Calu3 (cell line): ENCODE results near the gene SLC9A1. TPM values are rescaled to one million over a fixed set of nuclear protein-coding genes. Genes with fewer than 3 reads are reported as not detected.
A peak's percentile ranks its signal among the peaks of the same experiment; 100 is the strongest.

Experiments
- BruUV-seq: library from RNA; stranded (reverse); fragments of 400-500 nt; replicated peaks from 2 replicates; lab custom pipeline; 2021; lab: Mats Ljungman, UMichigan
- CTCF ChIA-PET: fragments of 300-600 bp; sonication (Branson Sonifier 250); formaldehyde crosslinking; loops from one replicate; lab custom pipeline; 2022; ENCODE audit warnings: antibody characterized with exemption; lab: Charles Lee
- DNase-seq: peaks from one replicate; pipeline ENCODE4 v3.0.0; 2022
- H3K27ac Mint-ChIP-seq: one replicate; pipeline ENCODE4 v1.8.0; 2022; ENCODE audit warnings: mixed read lengths; ENCODE audit not compliant: unreplicated experiment
- H3K27me3 Mint-ChIP-seq: one replicate; pipeline ENCODE4 v1.8.0; 2022; ENCODE audit warnings: mixed read lengths; ENCODE audit not compliant: unreplicated experiment
- H3K36me3 Mint-ChIP-seq: one replicate; pipeline ENCODE4 v1.8.0; 2022; ENCODE audit warnings: mild to moderate bottlenecking, moderate library complexity, mixed read lengths; ENCODE audit not compliant: insufficient read depth, unreplicated experiment
- H3K4me1 Mint-ChIP-seq: one replicate; pipeline ENCODE4 v1.8.0; 2022; ENCODE audit warnings: mild to moderate bottlenecking, low read depth, mixed read lengths; ENCODE audit not compliant: unreplicated experiment
- H3K4me3 Mint-ChIP-seq: one replicate; pipeline ENCODE4 v1.8.0; 2022; ENCODE audit warnings: mild to moderate bottlenecking, low read depth, moderate library complexity, mixed read lengths; ENCODE audit not compliant: unreplicated experiment
- H3K9me3 Mint-ChIP-seq: one replicate; pipeline ENCODE4 v1.8.0; 2022; ENCODE audit warnings: low read depth, mixed read lengths; ENCODE audit not compliant: unreplicated experiment
- intact Hi-C: fragments of 100-400 bp; cut with micrococcal nuclease; formaldehyde crosslinking; loops from one replicate; pipeline ENCODE4 v1.10.0; 2022; ENCODE audit not compliant: unreplicated experiment
- total RNA-seq: library from RNA; stranded (reverse); gene quantifications from 2 replicates; pipeline ENCODE4 v1.2.3, GENCODE V29; 2022
- TF ChIP-seq, protein P1 (sequence below): fragments of 200-600 bp; IDR thresholded peaks from one replicate; pipeline ENCODE4 v1.8.0; 2022; ENCODE audit warnings: antibody characterized with exemption; ENCODE audit not compliant: unreplicated experiment

SLC9A1 gene
- total RNA-seq, 1 experiment from 2014 or later = 17.4 TPM

DNA sequence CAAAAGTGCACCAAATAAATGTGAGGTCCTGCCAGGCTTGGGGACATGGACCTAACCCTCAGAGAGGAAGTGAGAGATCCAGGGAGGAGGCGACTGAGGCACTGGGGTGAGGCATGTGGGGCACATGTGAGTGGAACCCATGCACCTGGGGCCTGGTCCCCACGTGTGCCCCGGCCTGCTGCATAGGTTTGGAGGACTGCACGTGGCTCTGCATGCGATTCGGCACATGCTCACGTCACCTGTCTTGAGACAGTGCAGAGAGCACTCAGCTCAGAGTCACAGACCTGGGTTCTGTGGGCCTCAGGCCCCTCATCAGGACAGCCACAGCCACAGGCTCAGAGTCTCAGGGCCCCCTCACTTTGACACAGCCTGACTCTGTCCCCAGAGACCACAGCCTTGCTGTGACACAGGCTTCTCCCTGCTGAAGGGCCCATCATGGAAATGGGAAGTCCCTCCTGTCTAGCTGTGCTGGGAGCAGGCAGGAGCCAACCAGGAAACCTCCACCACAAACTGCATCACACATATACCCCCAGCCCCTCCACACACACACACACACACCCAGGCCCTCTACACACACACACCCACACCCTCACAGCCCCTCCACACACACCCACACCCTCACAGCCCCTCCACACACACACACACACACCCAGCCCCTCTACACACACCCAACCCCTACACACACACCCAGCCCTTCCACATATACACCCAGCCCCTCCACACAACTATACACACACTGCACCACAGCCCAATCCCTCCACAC is 48.2 kb downstream of the SLC9A1 start:
- Mint-ChIP-seq H3K9me3 (no peaks in the 10 kb centered on the region), H3K4me3 (no peak overlapping the region), H3K36me3 (peaks cover 7% of the 10 kb centered on the region), H3K4me1 (no peaks in the 10 kb centered on the region), H3K27ac (peak overlapping the region; percentile 52), H3K27me3 (no peaks in the 10 kb centered on the region)
- TF ChIP-seq, protein P1, sequence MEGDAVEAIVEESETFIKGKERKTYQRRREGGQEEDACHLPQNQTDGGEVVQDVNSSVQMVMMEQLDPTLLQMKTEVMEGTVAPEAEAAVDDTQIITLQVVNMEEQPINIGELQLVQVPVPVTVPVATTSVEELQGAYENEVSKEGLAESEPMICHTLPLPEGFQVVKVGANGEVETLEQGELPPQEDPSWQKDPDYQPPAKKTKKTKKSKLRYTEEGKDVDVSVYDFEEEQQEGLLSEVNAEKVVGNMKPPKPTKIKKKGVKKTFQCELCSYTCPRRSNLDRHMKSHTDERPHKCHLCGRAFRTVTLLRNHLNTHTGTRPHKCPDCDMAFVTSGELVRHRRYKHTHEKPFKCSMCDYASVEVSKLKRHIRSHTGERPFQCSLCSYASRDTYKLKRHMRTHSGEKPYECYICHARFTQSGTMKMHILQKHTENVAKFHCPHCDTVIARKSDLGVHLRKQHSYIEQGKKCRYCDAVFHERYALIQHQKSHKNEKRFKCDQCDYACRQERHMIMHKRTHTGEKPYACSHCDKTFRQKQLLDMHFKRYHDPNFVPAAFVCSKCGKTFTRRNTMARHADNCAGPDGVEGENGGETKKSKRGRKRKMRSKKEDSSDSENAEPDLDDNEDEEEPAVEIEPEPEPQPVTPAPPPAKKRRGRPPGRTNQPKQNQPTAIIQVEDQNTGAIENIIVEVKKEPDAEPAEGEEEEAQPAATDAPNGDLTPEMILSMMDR = no peak
- CTCF ChIA-PET = no interaction called here
- BruUV-seq = no TSS peak
- no peak for DNase-seq
- intact Hi-C loops = no loop called here

DNA sequence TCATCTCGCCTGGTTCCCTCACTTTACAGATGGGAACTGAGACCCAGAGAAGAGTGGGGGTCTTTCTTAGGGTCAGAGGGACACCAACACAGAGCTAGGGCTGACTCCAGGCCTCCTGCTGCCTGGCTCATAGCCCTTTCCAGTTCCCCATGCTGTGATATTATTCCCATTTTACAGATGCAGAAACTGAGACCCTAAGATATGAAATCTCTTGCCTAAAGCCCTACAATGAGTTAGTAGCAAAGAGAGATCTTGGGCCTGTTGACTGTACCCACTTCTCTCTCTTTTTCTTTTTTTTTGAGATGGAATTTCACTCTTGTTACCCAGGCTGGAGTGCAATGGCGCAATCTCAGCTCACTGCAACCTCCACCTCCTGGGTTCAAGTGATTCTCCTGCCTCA is 49.9 kb downstream of the SLC9A1 start:
- no peaks in the 10 kb centered on the region for H3K9me3 Mint-ChIP-seq
- H3K36me3 Mint-ChIP-seq = peaks cover 7% of the 10 kb centered on the region
- no peak overlapping the region for H3K27ac Mint-ChIP-seq
- BruUV-seq = no TSS peak
- no peak for DNase-seq
- H3K27me3 Mint-ChIP-seq = no peaks in the 10 kb centered on the region
- no peak overlapping the region for H3K4me3 Mint-ChIP-seq
- TF ChIP-seq, protein P1 = no peak
- CTCF ChIA-PET = interaction anchor here (0.6 kb wide), 1 partner anchor 181 kb away, joined by 4 read pairs; no protein-coding TSS in a partner anchor
- H3K4me1 Mint-ChIP-seq = no peaks in the 10 kb centered on the region
- intact Hi-C loops = no loop called here

- no peak overlapping the region for H3K4me3 Mint-ChIP-seq
- peaks cover 7% of the 10 kb centered on the region for H3K36me3 Mint-ChIP-seq
- H3K4me1 Mint-ChIP-seq = peaks cover 12% of the 10 kb centered on the region
- intact Hi-C loops = no loop called here
- no peak for DNase-seq
- H3K27me3 Mint-ChIP-seq = no peaks in the 10 kb centered on the region
- H3K27ac Mint-ChIP-seq = no peak overlapping the region
- CTCF ChIA-PET = interaction anchor here (0.7 to 1.5 kb wide), 2 partner anchors 9 to 410 kb away, joined by 5 to 6 read pairs; no protein-coding TSS in a partner anchor
- BruUV-seq = no TSS peak
- TF ChIP-seq, protein P1 = no peak
- H3K9me3 Mint-ChIP-seq = no peaks in the 10 kb centered on the region
Observed at GRCh38 chr1:27103498-27103897, 51.4 kb downstream of the SLC9A1 start.

- no peak overlapping the region for H3K27ac Mint-ChIP-seq
- intact Hi-C loops = loop anchor here (1.0 kb wide), 1 partner anchor 181 kb away; no protein-coding TSS in a partner anchor
- H3K4me3 Mint-ChIP-seq = no peak overlapping the region
- no peaks in the 10 kb centered on the region for H3K27me3 Mint-ChIP-seq
- TF ChIP-seq, protein P1 = peak; percentile 85
- peaks cover 15% of the 10 kb centered on the region for H3K4me1 Mint-ChIP-seq
- DNase-seq = peak; percentile 83
- H3K9me3 Mint-ChIP-seq = no peaks in the 10 kb centered on the region
- H3K36me3 Mint-ChIP-seq = peaks cover 7% of the 10 kb centered on the region
- no TSS peak for BruUV-seq
- CTCF ChIA-PET = interaction anchor here (0.6 to 1.5 kb wide), 5 partner anchors 9 to 263 kb away, joined by 3 to 5 read pairs (median 3); no protein-coding TSS in a partner anchor
Observed at GRCh38 chr1:27102707-27103468, 52.0 kb downstream of the SLC9A1 start.
